ENCODE data around the gene CDT1. TPM values are rescaled to one million over a fixed set of nuclear protein-coding genes. Genes with fewer than 3 reads are reported as not detected.

The CDT1 gene
- total and polyA plus RNA-seq, 12 donors = 0.29 to 5.7 (median 1.6) TPM; not detected in 1

DNA sequence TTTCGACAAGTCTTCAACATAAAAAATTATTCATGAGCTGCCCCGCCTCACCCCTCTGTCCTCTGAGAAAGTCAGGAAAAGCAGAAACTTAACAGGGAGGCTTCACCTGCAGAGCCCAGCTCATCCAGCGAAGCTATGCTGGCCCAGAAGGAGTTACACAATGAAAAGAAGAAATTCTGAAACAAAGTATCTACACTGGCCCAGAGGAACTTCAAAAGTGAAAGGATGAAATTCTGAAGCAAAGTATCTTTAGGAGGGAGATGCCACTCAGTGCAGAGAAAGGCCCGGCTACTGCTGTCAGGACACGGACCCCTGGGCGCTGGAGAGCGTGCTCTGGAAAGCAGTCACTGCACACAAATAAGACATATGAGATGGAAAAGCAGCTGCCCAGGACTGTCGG, 51.6 kb downstream of the CDT1 start:
- Histone ChIP-seq H3K27ac (no peak overlapping the region), H3K36me3 (replicated peaks in 1 of 2) (peaks cover 0 to 21% of the 10 kb centered on the region in 2 donors), H3K4me1 (replicated peaks in 1 of 2) (peaks cover 13 to 43% of the 10 kb centered on the region in 2 donors), H3K27me3 (no peaks in the 10 kb centered on the region), H3K9me3 (replicated peaks in 1 of 3) (no peaks in the 10 kb centered on the region), H3K4me3 (no peak overlapping the region)
- DNase-seq = no peak
- TF ChIP-seq, protein P1, sequence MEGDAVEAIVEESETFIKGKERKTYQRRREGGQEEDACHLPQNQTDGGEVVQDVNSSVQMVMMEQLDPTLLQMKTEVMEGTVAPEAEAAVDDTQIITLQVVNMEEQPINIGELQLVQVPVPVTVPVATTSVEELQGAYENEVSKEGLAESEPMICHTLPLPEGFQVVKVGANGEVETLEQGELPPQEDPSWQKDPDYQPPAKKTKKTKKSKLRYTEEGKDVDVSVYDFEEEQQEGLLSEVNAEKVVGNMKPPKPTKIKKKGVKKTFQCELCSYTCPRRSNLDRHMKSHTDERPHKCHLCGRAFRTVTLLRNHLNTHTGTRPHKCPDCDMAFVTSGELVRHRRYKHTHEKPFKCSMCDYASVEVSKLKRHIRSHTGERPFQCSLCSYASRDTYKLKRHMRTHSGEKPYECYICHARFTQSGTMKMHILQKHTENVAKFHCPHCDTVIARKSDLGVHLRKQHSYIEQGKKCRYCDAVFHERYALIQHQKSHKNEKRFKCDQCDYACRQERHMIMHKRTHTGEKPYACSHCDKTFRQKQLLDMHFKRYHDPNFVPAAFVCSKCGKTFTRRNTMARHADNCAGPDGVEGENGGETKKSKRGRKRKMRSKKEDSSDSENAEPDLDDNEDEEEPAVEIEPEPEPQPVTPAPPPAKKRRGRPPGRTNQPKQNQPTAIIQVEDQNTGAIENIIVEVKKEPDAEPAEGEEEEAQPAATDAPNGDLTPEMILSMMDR (IDR thresholded peaks at IDR 0.05) = no peak
- no peak for TF ChIP-seq POLR2A (IDR thresholded peaks at IDR 0.05)
- intact Hi-C loops (cut with DNase I) = loop anchor here in 1 of 2 donors (5.0 kb wide), 1 partner anchor 38 kb away; no protein-coding TSS in a partner anchor
- 81 to 89% (median 85%) methylated on average over 8 of the region's 8 CpGs for WGBS, 4 donors

DNA sequence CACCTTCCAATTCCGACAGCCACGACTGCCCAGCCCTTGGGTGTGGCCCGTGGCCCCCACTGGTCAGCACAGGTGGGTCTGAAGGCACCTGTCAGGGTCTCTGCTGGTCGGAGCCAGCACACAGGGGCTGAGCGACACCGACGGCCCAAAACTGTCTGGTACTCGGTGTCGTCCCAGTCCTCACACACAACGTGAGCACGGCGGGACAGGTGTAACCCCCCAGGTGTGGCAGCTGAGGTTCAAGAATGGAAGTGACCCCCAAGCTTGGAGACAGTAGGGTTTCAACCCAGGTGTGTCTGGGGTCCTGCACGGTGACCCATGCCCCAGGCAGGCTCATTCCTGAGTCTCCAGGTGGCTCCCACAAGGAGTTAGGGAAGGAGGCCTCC, 52.1 kb downstream of the CDT1 start:
- H3K4me3 ChIP-seq = peak overlapping the region in 1 of 4 donors; percentile 85
- WGBS, 4 donors = 66 to 85% (median 80%) methylated on average over 5 to 13 of the region's 13 CpGs
- no peaks in the 10 kb centered on the region for H3K9me3 ChIP-seq (replicated peaks in 1 of 3)
- TF ChIP-seq, protein P1 (IDR thresholded peaks at IDR 0.05) = no peak
- peak in 1 of 7 donors; percentile 55 for DNase-seq
- peaks cover 0 to 25% of the 10 kb centered on the region in 2 donors for H3K36me3 ChIP-seq (replicated peaks in 1 of 2)
- H3K4me1 ChIP-seq (replicated peaks in 1 of 2) = peaks cover 13 to 48% of the 10 kb centered on the region in 2 donors
- H3K27me3 ChIP-seq = no peaks in the 10 kb centered on the region
- H3K27ac ChIP-seq = peak overlapping the region in 1 of 5 donors; percentile 87
- intact Hi-C loops (cut with DNase I) = loop anchor here in 1 of 2 donors (5.0 kb wide), 1 partner anchor 38 kb away; no protein-coding TSS in a partner anchor

DNA sequence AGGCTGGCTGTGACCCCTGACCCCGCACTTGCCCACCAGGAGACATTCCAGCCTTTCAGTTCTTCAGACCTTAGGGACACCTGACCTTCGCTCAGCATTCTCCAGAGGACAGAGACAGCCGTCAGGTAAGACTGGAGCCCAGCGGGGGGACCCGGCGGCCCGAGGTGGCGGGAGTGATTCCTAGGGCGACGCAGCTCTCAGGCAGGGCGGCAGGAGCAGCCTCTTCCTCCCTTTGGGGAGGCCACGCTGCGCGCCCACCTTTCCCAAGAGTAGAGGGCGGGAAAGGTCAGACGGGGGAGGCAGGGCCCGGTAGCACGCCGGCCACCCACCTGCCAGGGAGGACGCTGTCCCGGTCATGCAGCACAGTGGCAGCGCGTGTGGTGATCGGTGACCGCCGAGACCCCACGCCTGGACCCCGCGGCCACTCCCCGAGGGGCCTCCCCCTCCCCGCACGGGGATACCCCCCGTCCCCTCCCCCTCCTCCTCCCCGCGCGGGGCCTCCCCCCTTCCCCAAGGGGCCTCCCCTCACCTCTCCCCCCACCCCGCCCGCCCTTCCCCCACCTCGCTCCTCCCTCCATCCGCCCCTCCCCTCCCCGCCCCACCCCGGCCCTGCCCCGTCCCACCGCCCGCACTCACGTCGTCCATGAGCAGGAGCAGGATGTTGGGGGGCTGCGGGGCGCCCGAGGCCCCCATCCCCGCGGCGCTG, 52.7 kb downstream of the CDT1 start:
- Histone ChIP-seq H3K4me1 (replicated peaks in 1 of 2) (peaks cover 15 to 54% of the 10 kb centered on the region in 2 donors), H3K9me3 (replicated peaks in 1 of 3) (no peaks in the 10 kb centered on the region), H3K27me3 (no peaks in the 10 kb centered on the region), H3K27ac (peak overlapping the region in 2 of 5 donors; percentile 87 to 92), H3K36me3 (replicated peaks in 1 of 2) (peaks cover 0 to 29% of the 10 kb centered on the region in 2 donors), H3K4me3 (peak overlapping the region in 2 of 4 donors; percentile 85 to 93)
- DNase-seq = peak in 4 of 7 donors; percentile 17 to 65 (median 46)
- intact Hi-C loops (cut with DNase I) = loop anchor here in 1 of 2 donors (5.0 kb wide), 1 partner anchor 39 kb away; no protein-coding TSS in a partner anchor
- 10 to 57% (median 22%) methylated on average over 11 to 44 of the region's 53 CpGs for WGBS, 4 donors
- TF ChIP-seq, protein P1 (IDR thresholded peaks at IDR 0.05) = no peak
- TF ChIP-seq POLR2A (IDR thresholded peaks at IDR 0.05) = no peak

DNA sequence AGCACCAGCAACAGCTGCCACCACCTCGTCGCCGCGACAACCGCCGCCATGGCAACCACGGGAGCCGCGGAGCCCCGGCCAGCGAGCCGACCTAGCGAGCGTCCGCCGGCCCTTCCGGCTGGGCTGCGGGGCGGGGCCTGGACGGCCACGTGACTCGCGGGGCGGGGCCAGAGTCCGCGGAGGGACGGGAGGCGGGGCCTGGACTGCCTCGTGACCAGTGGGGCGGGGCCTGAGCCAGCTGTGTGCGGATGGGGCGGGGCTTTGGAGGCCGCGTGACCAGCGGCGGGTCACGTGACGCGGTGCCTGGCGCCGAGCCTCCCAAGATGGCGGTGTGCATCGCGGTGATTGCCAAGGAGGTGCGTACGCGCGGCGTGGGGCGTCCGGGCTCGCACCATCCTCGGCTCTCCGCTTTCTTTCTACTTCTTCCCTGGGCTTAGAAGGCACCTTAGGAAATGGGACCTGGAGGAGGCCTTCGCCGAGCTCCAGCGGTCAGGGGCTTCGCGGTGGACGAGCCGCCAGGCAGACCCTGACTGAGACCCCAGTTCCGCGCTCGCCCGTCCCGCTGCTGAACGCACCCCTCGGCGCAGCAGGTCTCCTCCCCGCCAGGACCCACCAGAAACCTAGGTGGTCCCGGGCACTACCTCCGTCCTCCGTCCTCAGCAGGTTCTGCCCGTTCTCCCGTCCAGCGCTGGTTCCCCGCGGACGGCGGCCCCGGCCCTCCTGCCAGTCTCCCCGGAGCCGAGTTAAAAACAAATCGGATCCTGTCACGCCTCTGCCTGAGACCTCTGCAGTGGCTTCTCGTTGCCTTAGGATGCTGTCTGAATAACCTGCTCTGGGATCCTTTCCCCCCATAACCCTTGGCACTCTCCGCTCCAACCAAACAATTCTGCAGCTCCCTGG, 53.5 kb downstream of the CDT1 start, which contains the start of the genes GALNS and TRAPPC2L:
Gene GALNS (minus strand): TSS at position 120 of the 900 bp plus-strand sequence. CDS start 70 bp downstream, at position 50.
Gene TRAPPC2L (plus strand): TSS at position 300 of the 900 bp plus-strand sequence. CDS start 24 bp downstream, at position 324.
- Histone ChIP-seq H3K36me3 (replicated peaks in 1 of 2) (peaks cover 0 to 36% of the 10 kb centered on the region in 2 donors), H3K4me3 (peak within 1 kb of the TSS; percentile 68 to 97 (median 89)), H3K4me1 (replicated peaks in 1 of 2) (peaks cover 18 to 60% of the 10 kb centered on the region in 2 donors), H3K27ac (peak within 1 kb of the TSS; percentile 36 to 92 (median 86)), H3K27me3 (no peaks in the 10 kb centered on the region), H3K9me3 (replicated peaks in 1 of 3) (no peaks in the 10 kb centered on the region)
- TF ChIP-seq POLR2A (IDR thresholded peaks at IDR 0.05) = peak; percentile 37 to 88
- TF ChIP-seq, protein P1 (IDR thresholded peaks at IDR 0.05) = peak in 1 of 6 experiments; percentile 2
- intact Hi-C loops (cut with DNase I) = loop anchor here in 1 of 2 donors (5.0 kb wide), 1 partner anchor 40 kb away; no protein-coding TSS in a partner anchor
- WGBS, 4 donors = 0 to 1% (median 0%) methylated on average over 11 to 87 of the region's 87 CpGs
- peak; percentile 97 to 100 (median 99) for DNase-seq
